HEK293T (cell line): Measurements from ENCODE around the gene GRID2.

Experiments used
- CTBP1 ChIP-seq: fragments of 450-650 bp; IDR thresholded peaks from 2 replicates; pipeline ENCODE4 v1.6.1; 2016; ENCODE audit warnings: borderline replicate concordance
- FOXM1 ChIP-seq: fragments of 450-650 bp; IDR thresholded peaks from 2 replicates; pipeline ENCODE4 v1.6.1; 2017; ENCODE audit warnings: mild to moderate bottlenecking, borderline replicate concordance
- NFRKB ChIP-seq: fragments of 450-650 bp; IDR thresholded peaks from 2 replicates; pipeline ENCODE4 v1.6.1; 2016; ENCODE audit warnings: mild to moderate bottlenecking, moderate library complexity
- SP1 ChIP-seq: fragments of 450-650 bp; IDR thresholded peaks from 2 replicates; pipeline ENCODE4 v1.6.1; 2017
- ZNF384 ChIP-seq: fragments of 450-650 bp; IDR thresholded peaks from 2 replicates; pipeline ENCODE4 v1.6.1; 2016

DNA sequence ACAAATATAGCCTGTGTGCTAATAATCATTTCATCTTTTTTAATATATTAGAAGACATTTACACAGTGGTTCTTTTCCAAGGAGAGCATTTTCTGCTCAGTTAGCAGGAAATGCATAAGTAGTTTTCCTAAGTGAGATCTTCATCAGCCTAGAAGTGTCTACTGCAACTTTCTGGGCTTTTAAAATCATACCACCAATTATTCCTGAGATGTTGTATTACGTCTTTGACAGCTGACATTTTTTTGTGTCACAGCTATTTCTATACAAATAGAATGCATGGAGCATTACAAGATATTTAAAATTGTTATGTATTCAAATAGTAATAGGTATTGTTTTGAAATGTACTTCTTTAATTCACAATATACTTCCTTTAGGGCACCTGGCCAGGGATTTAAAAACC lies 158.0 kb downstream of the GRID2 start:
- TF ChIP-seq CTBP1, result no peak
- TF ChIP-seq ZNF384, result no peak
- no peak for TF ChIP-seq SP1
- no peak for TF ChIP-seq NFRKB
- no peak for TF ChIP-seq FOXM1
